AG09319 (cell line): ENCODE results near the gene OR52B6.

Experiments
- DNase-seq: peaks from one replicate; pipeline ENCODE4 v3.0.0-alpha.2; 2010; ENCODE audit warnings: low read depth; ENCODE audit errors: extremely low read depth
- TF ChIP-seq, protein P1 (sequence below): IDR thresholded peaks from 2 replicates; pipeline ENCODE4 v1.5.1; 2011; ENCODE audit warnings: low read depth, mild to moderate bottlenecking, inconsistent platforms, low read length, moderate library complexity

Gene OR52B6, protein sequence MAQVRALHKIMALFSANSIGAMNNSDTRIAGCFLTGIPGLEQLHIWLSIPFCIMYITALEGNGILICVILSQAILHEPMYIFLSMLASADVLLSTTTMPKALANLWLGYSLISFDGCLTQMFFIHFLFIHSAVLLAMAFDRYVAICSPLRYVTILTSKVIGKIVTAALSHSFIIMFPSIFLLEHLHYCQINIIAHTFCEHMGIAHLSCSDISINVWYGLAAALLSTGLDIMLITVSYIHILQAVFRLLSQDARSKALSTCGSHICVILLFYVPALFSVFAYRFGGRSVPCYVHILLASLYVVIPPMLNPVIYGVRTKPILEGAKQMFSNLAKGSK

GRCh38 chr11:5580577-5580976 lies at the start of gene OR52B6:
Gene OR52B6, plus strand, starts transcription at chr11:5580877. Its CDS starts 0 bp downstream, at chr11:5580877.
- no peak for DNase-seq
- TF ChIP-seq, protein P1, sequence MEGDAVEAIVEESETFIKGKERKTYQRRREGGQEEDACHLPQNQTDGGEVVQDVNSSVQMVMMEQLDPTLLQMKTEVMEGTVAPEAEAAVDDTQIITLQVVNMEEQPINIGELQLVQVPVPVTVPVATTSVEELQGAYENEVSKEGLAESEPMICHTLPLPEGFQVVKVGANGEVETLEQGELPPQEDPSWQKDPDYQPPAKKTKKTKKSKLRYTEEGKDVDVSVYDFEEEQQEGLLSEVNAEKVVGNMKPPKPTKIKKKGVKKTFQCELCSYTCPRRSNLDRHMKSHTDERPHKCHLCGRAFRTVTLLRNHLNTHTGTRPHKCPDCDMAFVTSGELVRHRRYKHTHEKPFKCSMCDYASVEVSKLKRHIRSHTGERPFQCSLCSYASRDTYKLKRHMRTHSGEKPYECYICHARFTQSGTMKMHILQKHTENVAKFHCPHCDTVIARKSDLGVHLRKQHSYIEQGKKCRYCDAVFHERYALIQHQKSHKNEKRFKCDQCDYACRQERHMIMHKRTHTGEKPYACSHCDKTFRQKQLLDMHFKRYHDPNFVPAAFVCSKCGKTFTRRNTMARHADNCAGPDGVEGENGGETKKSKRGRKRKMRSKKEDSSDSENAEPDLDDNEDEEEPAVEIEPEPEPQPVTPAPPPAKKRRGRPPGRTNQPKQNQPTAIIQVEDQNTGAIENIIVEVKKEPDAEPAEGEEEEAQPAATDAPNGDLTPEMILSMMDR, result no peak

- no peak for DNase-seq
- TF ChIP-seq, protein P1, result no peak
Measured at GRCh38 chr11:5531053-5531831, 49.4 kb upstream of the OR52B6 start.

GRCh38 chr11:5534046-5534445 lies 46.6 kb upstream of the OR52B6 start:
- DNase-seq, result no peak
- TF ChIP-seq, protein P1, result no peak

DNA sequence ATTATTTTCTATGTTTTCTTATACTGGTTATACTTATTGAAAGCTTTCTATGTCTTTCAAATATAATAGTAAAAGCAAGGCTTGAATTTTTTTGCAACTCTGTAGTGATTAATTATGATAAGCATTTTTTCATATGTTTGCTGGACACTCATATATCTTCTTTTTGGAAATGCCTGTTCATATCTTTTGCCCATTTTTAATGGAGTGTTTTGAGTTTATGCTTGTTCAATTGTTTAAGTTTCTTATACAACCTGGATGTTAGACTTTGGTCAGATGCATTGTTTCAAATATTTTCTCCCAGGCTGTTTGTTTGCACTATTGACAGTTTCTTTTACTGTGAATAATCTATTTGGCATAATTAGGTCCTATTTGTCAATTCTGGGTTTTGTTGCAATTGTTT lies 44.2 kb upstream of the OR52B6 start:
- TF ChIP-seq, protein P1, result no peak

GRCh38 chr11:5541427-5541826 lies 39.2 kb upstream of the OR52B6 start:
- DNase-seq, result no peak
- TF ChIP-seq, protein P1, result no peak

More for the DNA sequence above, 44.2 kb upstream of the OR52B6 start:
- no peak for DNase-seq

DNA sequence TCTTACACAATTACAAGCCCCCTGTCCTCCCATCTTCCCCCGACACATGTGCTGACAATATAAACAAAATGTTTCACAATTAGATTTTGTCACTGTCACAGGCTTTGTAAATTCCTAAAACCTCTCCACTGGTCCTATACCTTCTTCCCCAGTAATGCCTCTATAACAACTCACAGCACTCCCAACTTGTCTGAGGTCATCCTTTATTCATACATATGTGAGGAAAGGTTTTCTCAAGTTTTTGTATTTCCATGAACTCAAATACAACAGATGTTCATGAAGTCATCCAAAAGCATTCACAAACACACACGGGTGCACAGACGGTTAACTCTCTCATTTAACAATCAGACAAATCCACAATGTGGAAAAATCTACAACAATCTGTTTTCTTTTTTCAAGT lies 34.2 kb upstream of the OR52B6 start:
- no peak for DNase-seq
- TF ChIP-seq, protein P1, result no peak

GRCh38 chr11:5547982-5548381 lies 32.7 kb upstream of the OR52B6 start:
- TF ChIP-seq, protein P1, result no peak
- no peak for DNase-seq
